Transverse colon (tissue), 4 donors: ENCODE measurements around the gene ADAM29. TPM values are rescaled to one million over a fixed set of nuclear protein-coding genes. Genes with fewer than 3 reads are reported as not detected.

Experiments used
- DNase-seq: peaks from one replicate; pipeline ENCODE4 v3.0.0-alpha.2; 2019
- H3K27ac ChIP-seq, 4 donors: fragments of 200-600 bp; sonication (generic); 2 replicates each; pipeline ENCODE4 v1.5.1; 2016 to 2018; ENCODE audit warnings: inconsistent platforms in 4 of 4
- H3K27me3 ChIP-seq: fragments of 200-600 bp; sonication (generic); 2 replicates; pipeline ENCODE4 v1.5.1; 2017; ENCODE audit warnings: inconsistent platforms
- H3K36me3 ChIP-seq, 4 donors: fragments of 200-600 bp; sonication (generic); 2 replicates each; pipeline ENCODE4 v1.5.1; 2017 to 2019; ENCODE audit warnings: inconsistent platforms in 4 of 4
- H3K4me1 ChIP-seq, 4 donors: fragments of 200-600 bp; sonication (generic); 2 replicates each; pipeline ENCODE4 v1.5.1; 2017 to 2020; ENCODE audit warnings: inconsistent platforms in 4 of 4
- H3K4me3 ChIP-seq, 4 donors: fragments of 200-600 bp; sonication (generic); 1 replicate in 1 of 4; 2 replicates in 3 of 4; pipeline versions ENCODE4 v1.5.1 to v1.6.1; 2017 to 2019; ENCODE audit warnings: inconsistent platforms in 4 of 4
- H3K9me3 ChIP-seq, 2 donors: fragments of 200-600 bp; sonication (generic); 2 replicates each; pipeline ENCODE4 v1.5.1; 2017 to 2019; ENCODE audit warnings: inconsistent platforms in 2 of 2
- CTCF ChIP-seq, 5 experiments: fragments of 200-600 bp in 3 of 5; fragments of 450-650 bp in 2 of 5; sonication (generic) in 3 of 5; IDR thresholded peaks; 1 replicate in 2 of 5; 2 replicates in 3 of 5; pipeline ENCODE4 v1.5.1; 2016 to 2017; ENCODE audit warnings: antibody characterized with exemption in 5 of 5, inconsistent platforms in 3 of 5, mild to moderate bottlenecking in 2 of 5, moderate library complexity in 1 of 5
- EP300 ChIP-seq: sonication (generic); formaldehyde crosslinking; IDR thresholded peaks from one replicate; pipeline ENCODE4 v1.6.1; 2017; ENCODE audit warnings: antibody characterized with exemption, low read depth
- POLR2A ChIP-seq: fragments of 450-650 bp; IDR thresholded peaks from one replicate; pipeline ENCODE4 v1.6.1; 2016; ENCODE audit warnings: antibody characterized with exemption, mild to moderate bottlenecking, moderate library complexity
- POLR2AphosphoS5 ChIP-seq, 3 donors: sonication (generic); formaldehyde crosslinking; IDR thresholded peaks; one replicate each; pipeline ENCODE4 v1.6.1; 2016; ENCODE audit warnings: antibody characterized with exemption in 3 of 3
- WGBS, 2 donors: methylation state at CpG; one replicate each; pipeline ENCODE4 v1.1.5; 2018; ENCODE audit warnings: low coverage in 1 of 2; 5-methylcytosine and 5-hydroxymethylcytosine counted together
- in situ Hi-C, 4 donors: fragments of 200-750 bp; cut with MboI; loops; one replicate each; pipeline versions ENCODE4 v1.15.0 to v1.15.1; 2017; ENCODE audit warnings: low sequenced_read_pairs in 3 of 4, low pct_ligation_motif_present in 1 of 4, low pct_unique_long_range_greater_than_20kb in 1 of 4
- intact Hi-C: fragments of 100-400 bp; cut with DNase I; formaldehyde crosslinking; loops from one replicate; pipeline ENCODE4 v1.15.1; 2023; ENCODE audit warnings: low total_unique reads
- total RNA-seq, 4 donors: library from RNA; depleted of rRNA; stranded (reverse); fragments of >200 nt; gene quantifications; one replicate each; pipeline ENCODE4 v1.1.0, GENCODE V29; 2016

ADAM29 gene
- total RNA-seq, 4 donors from 2014 or later = not detected

- Histone ChIP-seq H3K27me3 (no peaks in the 10 kb centered on the region), H3K36me3 (no peaks in the 10 kb centered on the region), H3K4me3 (no peak overlapping the region), H3K9me3 (no peaks in the 10 kb centered on the region), H3K4me1 (no peaks in the 10 kb centered on the region), H3K27ac (no peak overlapping the region)
- no peak for TF ChIP-seq EP300
- TF ChIP-seq POLR2AphosphoS5 (IDR thresholded peaks at IDR 0.05) = no peak
- no peak for TF ChIP-seq POLR2A
- TF ChIP-seq CTCF (IDR thresholded peaks at IDR 0.05) = no peak
- 79 to 82% methylated on average over 3 of the region's 3 CpGs for WGBS, 2 donors
- intact Hi-C loops (no loop called here), in situ Hi-C loops (no loop called here)
- no peak for DNase-seq
These were observed 8.8 kb downstream of the ADAM29 start for GRCh38 chr4:174926958-174927357.

GRCh38 chr4:174928174-174928573 is 10.0 kb downstream of the ADAM29 start:
- 64 to 76% methylated on average over 3 to 6 of the region's 6 CpGs for WGBS, 2 donors
- no peaks in the 10 kb centered on the region for H3K9me3 ChIP-seq
- DNase-seq = peak; percentile 13
- no peaks in the 10 kb centered on the region for H3K4me1 ChIP-seq
- no peaks in the 10 kb centered on the region for H3K27me3 ChIP-seq
- no peak overlapping the region for H3K4me3 ChIP-seq
- H3K36me3 ChIP-seq = no peaks in the 10 kb centered on the region
- intact Hi-C loops (no loop called here), in situ Hi-C loops (no loop called here)
- no peak overlapping the region for H3K27ac ChIP-seq
- TF ChIP-seq EP300 (no peak), POLR2A (no peak), POLR2AphosphoS5 (IDR thresholded peaks at IDR 0.05) (no peak), CTCF (IDR thresholded peaks at IDR 0.05) (no peak)

GRCh38 chr4:174928575-174929253 is 10.6 kb downstream of the ADAM29 start:
- H3K27me3 ChIP-seq = no peaks in the 10 kb centered on the region
- H3K36me3 ChIP-seq = no peaks in the 10 kb centered on the region
- no peaks in the 10 kb centered on the region for H3K9me3 ChIP-seq
- DNase-seq = no peak
- no peaks in the 10 kb centered on the region for H3K4me1 ChIP-seq
- intact Hi-C loops = no loop called here
- H3K27ac ChIP-seq = no peak overlapping the region
- WGBS, 2 donors = 71 to 81% methylated on average over 4 of the region's 4 CpGs
- no peak for TF ChIP-seq POLR2AphosphoS5 (IDR thresholded peaks at IDR 0.05)
- no peak for TF ChIP-seq EP300
- TF ChIP-seq POLR2A = no peak
- TF ChIP-seq CTCF (IDR thresholded peaks at IDR 0.05) = no peak
- no peak overlapping the region for H3K4me3 ChIP-seq
- in situ Hi-C loops = no loop called here

- Histone ChIP-seq H3K36me3 (no peaks in the 10 kb centered on the region), H3K27me3 (no peaks in the 10 kb centered on the region), H3K9me3 (no peaks in the 10 kb centered on the region), H3K27ac (no peak overlapping the region), H3K4me1 (no peaks in the 10 kb centered on the region), H3K4me3 (no peak overlapping the region)
- 67 to 78% methylated on average over 6 of the region's 6 CpGs for WGBS, 2 donors
- in situ Hi-C loops = no loop called here
- TF ChIP-seq POLR2AphosphoS5 (IDR thresholded peaks at IDR 0.05) (no peak), CTCF (IDR thresholded peaks at IDR 0.05) (no peak), POLR2A (no peak), EP300 (no peak)
- DNase-seq = no peak
- intact Hi-C loops = no loop called here
These were observed 11.2 kb downstream of the ADAM29 start for GRCh38 chr4:174929346-174929745.
